NCI-H2171 treated with DMSO at 0.1 percent for 48 hours (cell line): ENCODE data around the gene NPBWR2.
"Not testable (repeated sequence)": the region's sequence is repeated elsewhere in the genome, so short reads cannot be mapped to it uniquely, and the experiment has no call there.

Experiments used
- DNase-seq: peaks from one replicate; lab custom pipeline; 2025; lab: John Stamatoyannopoulos, UW

Gene NPBWR2

DNA sequence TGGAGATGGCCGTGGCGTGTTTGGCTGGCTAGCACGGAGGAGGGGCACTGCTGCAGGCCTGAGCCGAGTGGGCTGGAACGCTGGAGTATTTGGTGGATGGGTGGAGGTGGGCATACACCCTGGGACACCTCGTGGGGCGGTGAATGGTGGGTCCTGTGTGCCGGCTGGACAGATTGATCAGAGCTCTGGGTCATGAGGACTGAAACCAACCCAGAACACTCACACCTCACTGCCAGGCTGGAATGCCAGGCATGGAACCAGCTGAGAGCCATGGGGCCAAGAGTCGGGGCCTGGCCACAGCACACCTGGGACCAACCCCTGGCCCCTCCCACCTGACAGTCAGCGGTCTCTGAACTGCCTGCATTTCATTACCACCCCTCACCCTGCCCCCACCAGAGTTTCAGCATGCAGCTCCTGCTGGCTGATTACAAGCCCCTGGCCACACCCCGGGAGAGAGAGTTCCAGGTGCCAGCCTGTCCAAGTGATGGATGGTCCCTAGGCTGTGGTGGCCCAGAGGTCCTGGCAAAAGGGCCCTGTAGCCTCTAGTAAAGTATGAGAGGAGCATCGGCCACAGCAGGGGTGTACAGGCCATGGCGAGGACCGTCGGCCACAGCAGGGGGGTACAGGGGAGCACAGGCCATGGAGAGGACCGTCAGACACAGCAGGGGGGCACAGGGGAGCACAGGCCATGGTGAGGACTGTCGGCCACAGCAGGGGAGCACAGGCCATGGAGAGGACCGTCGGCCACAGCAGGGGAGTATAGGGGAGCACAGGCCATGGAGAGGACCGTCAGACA, 3.3 kb downstream of the NPBWR2 start:
- no peak for DNase-seq

GRCh38 chr20:64102647-64103354, 4.6 kb downstream of the NPBWR2 start:
- DNase-seq, result peak; percentile 88

DNA sequence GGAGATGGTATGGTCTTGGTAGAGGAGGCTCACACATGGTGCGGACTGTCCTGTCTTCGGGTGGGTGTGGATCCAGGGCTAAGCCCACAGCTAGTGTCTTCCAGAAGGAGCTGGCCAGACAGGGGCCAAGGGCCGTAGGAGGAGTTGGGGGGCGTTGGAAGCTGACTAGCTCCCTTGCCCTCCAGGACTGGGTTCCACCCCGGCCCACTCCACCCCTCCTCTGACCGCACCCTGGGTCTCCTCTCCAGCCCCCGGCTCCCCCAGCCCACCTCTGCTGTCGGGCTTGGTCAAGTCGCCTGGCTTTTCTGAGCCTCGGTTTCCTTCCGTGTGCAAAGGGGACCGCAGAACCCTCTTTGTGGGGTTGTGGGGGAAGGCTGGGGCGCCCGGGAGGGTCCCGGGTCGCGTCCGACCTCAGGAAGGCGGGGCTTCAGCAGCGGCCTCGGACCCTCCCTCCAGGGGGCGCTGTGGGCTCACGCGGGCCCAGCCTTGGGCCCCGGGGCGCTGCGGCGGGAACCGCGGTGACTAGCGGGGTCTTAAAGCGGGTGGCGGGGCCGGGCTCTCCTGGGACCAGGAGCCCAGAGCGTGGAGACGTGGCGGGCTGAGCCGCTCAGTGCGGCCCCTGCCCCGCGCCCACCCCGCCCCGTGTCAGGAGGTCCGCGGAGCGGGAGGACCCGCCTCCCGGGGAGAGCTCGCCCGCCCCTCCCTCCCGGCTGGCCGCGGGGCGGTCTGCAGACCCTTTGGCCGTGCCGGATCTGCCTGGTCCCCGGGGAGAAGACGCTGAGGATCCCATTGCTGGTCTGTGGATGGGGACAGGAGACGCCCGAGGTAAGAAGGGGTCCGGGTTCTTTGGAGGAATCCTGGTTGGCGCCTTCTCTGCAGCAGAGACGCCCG, 5.4 kb downstream of the NPBWR2 start:
- DNase-seq, result peak; percentile 68

- no peak for DNase-seq
Measured at GRCh38 chr20:64100946-64101688, 6.2 kb downstream of the NPBWR2 start.

DNA sequence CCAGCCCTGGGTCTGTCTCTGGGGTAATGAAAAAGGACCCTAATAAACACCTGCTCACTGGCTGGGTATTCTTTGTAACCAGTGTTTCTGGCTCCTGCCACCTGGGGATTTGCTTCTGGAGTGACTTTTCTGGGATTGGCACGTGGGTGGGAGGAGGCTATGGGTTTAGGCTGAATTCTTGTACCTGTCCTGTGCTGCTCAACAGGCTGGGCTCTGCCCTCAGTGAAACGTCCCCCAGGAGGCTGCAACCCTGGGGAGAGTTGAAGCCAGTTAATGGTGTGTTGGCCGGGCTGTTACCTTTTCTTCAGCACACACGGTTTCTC, 6.8 kb downstream of the NPBWR2 start:
- no peak for DNase-seq

- DNase-seq, result peak; percentile 99
Measured at GRCh38 chr20:64099880-64100565, 7.3 kb downstream of the NPBWR2 start.

- peak; percentile 43 for DNase-seq
Measured at GRCh38 chr20:64099086-64099786, 8.1 kb downstream of the NPBWR2 start.

DNA sequence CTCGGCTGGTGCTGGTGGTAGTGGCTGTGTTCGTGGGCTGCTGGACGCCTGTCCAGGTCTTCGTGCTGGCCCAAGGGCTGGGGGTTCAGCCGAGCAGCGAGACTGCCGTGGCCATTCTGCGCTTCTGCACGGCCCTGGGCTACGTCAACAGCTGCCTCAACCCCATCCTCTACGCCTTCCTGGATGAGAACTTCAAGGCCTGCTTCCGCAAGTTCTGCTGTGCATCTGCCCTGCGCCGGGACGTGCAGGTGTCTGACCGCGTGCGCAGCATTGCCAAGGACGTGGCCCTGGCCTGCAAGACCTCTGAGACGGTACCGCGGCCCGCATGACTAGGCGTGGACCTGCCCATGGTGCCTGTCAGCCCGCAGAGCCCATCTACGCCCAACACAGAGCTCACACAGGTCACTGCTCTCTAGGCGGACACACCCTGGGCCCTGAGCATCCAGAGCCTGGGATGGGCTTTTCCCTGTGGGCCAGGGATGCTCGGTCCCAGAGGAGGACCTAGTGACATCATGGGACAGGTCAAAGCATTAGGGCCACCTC, 8.8 kb downstream of the NPBWR2 start:
- DNase-seq, result no peak

GRCh38 chr20:64096535-64096934, 10.8 kb downstream of the NPBWR2 start:
- no peak for DNase-seq

DNA sequence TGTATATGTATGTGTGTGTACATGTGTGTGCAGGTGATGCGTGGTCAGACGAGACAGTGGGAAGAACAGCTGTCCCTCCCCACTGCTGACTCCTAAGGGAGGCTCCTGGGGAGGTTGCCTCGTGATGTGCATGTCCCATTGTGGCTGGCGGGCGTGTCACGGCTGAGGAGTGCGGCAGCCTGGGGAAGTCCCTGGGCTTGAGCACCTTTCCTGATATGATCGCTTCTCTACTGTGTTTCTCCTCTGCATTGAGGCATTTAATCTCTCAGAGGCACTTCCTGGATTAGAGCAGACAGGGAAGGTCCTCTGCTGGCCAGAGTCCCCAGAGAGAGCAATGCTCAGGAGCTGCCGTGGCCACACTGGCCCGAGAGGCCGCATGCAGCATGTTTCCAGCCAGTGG, 11.4 kb downstream of the NPBWR2 start:
- DNase-seq, result no peak

DNA sequence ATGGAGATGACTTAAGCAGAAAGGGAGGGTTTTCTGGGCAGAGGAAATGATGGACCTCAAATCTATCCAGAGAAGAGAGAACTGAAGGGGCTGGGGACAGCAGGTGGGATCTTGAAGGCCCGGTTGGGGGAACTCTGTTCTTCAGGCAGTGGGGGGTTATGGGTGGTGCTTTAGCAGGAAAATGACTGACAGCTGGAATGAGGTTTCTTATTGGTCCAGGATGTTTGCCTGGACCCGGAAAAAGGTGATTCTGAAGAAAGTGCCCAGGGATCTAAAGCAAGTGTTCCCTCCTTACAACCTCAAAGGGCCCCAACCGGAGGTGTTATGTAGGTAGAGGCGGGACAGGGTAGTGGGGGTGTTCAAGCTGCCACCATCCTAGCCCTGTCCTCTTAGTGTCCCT, 11.9 kb downstream of the NPBWR2 start:
- DNase-seq, result no peak

- peak; percentile 36 for DNase-seq
Measured at GRCh38 chr20:64093013-64093503, 14.3 kb downstream of the NPBWR2 start.

DNA sequence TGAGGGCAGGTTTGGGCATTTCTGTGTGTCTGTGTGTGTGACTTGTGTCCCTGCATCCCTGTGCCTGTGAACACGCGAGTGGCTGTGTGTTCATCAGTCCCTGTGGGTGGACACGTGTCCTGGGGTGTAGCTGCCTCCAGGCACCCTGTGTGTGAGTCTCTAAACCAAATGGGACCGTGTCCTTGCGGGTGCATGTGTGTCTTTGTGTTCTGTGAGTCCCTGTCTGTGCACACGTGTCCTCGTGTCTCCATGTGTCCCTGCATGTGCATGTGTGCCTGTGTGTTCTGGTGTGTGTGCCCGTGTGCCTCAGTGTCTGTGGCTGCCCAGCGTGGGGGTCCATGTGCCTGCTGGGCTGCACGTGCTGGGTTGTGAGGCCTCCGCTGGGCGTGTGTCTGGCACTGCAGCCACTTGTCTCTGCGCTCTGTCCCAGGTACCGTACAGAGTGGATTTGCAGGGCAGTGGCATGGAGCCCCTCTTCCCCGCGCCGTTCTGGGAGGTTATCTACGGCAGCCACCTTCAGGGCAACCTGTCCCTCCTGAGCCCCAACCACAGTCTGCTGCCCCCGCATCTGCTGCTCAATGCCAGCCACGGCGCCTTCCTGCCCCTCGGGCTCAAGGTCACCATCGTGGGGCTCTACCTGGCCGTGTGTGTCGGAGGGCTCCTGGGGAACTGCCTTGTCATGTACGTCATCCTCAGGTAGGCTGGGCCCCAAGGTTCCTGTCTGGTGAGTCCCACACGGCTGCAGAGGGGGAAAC, 14.9 kb downstream of the NPBWR2 start:
- DNase-seq, result peak; percentile 78

DNA sequence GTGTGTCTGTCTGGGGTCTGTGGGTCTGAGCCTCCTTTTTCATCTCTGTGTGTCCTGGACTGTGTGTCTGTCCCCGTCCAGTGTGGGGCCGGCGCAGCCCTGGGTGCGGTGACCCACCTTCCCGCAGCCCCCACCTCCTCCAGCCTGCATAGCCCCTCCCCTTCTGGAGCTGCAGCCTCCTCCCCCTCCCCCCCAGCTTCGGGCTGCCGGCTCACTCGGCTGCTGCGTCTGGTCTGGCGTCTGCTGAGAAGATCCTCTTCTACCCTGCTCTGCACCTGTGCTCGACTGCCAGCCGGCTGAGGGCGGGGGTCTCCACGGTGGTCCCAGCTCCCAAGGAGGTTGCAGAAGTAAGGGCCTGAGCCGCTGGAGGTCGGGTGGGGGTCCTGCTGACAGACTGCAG, 15.6 kb downstream of the NPBWR2 start:
- peak; percentile 75 for DNase-seq

GRCh38 chr20:64091340-64091739, 16.0 kb downstream of the NPBWR2 start:
- peak; percentile 16 for DNase-seq

GRCh38 chr20:64090165-64090564, 17.2 kb downstream of the NPBWR2 start:
- DNase-seq, result peak; percentile 13

DNA sequence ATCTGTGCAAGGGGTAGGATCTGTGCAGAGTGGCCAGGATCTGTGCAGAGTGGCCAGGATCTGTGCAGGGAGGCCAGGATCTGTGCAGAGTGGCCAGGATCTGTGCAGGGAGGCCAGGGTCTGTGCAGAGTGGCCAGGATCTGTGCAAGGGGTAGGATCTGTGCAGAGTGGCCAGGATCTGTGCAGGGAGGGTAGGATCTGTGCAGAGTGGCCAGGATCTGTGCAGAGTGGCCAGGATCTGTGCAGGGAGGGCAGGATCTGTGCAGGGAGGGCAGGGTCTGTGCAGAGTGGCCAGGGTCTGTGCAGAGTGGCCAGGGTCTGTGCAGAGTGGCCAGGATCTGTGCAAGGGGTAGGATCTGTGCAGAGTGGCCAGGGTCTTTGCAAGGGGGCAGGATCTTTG, 18.8 kb downstream of the NPBWR2 start:
- not testable (repeated sequence) for DNase-seq

DNA sequence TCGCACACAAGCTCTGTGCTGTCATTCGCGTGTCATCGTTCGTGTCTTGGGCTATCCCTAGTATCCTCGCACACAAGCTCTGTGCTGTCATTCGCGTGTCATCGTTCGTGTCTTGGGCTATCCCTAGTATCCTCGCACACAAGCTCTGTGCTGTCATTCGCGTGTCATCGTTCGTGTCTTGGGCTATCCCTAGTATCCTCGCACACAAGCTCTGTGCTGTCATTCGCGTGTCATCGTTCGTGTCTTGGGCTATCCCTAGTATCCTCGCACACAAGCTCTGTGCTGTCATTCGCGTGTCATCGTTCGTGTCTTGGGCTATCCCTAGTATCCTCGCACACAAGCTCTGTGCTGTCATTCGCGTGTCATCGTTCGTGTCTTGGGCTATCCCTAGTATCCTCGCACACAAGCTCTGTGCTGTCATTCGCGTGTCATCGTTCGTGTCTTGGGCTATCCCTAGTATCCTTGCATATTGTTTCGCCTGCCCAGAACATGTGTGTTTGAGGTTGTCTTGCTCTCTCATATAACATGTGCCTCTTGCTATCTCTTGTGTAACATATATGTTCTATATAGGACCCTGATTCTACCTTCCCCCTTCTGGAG, 20.0 kb downstream of the NPBWR2 start:
- DNase-seq, result not testable (repeated sequence)

DNA sequence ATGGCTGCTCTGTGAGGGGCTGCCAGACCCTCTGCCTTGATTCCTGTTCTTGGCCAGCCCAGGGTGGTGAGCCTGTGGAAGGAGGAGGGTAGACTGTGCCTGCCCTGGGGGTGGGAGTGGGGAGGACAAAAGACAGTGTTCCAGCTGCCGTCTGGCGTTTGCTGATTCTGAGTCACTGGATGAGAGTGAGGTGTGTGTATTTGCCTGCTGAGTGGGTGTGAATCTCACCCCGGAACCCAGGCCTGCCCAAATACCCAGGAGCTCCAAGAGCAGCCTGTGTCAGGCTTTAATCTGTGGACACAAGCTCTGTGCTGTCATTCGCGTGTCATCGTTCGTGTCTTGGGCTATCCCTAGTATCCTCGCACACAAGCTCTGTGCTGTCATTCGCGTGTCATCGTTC, 20.6 kb downstream of the NPBWR2 start:
- no peak for DNase-seq
